Pulmonary artery endothelial cell (primary cell): ENCODE measurements around the gene PLP2. TPM values are rescaled to one million over a fixed set of nuclear protein-coding genes. Genes with fewer than 3 reads are reported as not detected.
"Not testable (repeated sequence)": the region's sequence is repeated elsewhere in the genome, so short reads cannot be mapped to it uniquely, and the experiment has no call there.

Experiments used
- DNase-seq: peaks from one replicate; pipeline ENCODE4 v3.0.0-alpha.2; 2011; ENCODE audit warnings: low read depth, low spot score
- total RNA-seq: library from RNA; depleted of rRNA; stranded (reverse); fragments of >200 nt; gene quantifications from 2 replicates; pipeline ENCODE4 v1.2.3, GENCODE V29; 2014

Gene PLP2
- total RNA-seq, 1 donor from 2014 or later = 20.7 TPM

- no peak for DNase-seq
These were observed 7.9 kb upstream of the PLP2 start for GRCh38 chrX:49163555-49164419.

- no peak for DNase-seq
These were observed 6.9 kb upstream of the PLP2 start for GRCh38 chrX:49164589-49165360.

GRCh38 chrX:49165901-49166881 is 5.5 kb upstream of the PLP2 start:
- no peak for DNase-seq

- no peak for DNase-seq
These were observed 4.6 kb upstream of the PLP2 start for GRCh38 chrX:49166914-49167739.

DNA sequence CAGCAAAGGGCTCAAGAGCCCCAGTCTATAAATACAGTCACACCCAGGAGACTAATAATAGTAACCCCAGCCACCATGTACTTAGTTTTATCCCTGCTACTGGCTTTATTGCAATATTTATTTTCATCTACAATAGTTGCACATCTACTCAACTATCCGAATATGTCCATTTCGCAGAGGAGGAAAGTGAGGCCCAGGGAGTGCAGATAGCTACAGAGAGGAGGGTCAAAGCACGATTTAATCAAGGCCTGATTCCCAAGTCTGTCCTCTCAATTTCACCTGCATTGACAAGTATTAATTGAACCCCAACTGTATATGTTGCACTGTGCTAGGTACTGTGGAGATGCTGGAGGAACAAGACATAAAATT is 4.0 kb upstream of the PLP2 start:
- no peak for DNase-seq

DNA sequence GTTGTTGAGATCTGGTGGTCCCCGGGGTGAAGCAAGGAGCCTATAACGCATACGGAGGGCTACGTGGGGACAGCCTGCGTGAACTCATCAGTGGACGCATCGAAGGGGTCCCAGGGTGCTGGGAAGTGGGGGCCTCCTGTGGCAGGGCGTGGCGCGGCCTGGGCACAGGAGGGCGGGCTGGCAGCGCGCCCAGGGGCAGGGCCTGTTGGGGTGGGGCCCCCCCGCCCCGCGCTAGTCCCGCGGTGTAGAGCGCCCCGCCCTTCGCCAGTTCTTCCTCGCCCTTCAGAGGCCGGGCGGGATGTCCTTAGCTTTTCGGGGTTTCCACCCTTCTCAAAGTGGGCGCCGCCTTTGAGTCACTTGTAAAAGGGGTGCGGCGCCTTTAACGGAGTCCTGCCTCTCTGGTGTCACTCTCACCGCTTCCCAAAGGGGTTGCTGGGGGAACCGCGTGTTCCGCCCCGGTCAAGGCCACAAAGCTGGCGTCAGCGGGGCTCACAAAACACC is 632 bp downstream of the PLP2 start:
- DNase-seq = no peak

DNA sequence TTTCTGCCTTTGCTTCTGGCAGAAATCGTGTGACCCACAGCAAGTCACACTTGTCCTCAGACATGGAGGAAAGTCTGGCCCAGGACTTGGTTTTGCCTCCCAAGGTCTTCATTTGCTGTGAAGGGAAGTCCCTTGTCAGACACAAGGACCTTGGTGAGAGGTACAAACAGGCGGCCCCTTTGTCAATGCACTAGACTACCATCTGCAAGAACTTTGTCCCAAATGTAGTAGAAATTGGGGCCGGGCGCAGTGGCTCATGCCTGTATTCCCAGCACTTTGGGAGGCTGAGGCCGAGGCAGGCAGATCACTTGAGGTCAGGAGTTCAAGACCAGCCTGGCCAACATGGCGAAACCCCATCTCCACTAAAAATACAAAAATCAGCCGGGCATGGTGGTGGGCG is 1.8 kb downstream of the PLP2 start:
- not testable (repeated sequence) for DNase-seq

DNA sequence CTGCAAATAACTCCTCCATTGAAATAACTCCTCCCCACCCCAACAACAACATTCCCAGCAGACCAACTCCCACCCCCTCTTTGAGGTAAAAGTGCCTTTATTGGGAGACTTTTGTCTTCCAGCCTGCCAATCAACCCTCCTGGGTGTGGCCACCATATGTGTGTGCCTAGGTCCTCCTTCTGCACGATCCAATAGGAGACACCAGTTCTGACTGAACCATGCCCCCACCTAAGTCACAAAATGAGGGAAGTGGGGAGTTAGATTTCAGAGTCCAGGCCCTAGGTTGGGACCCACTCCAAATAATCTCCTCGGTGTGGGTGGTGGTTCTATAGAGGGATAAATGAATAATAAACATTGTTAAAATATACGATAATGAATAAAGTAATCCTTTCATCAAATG is 3.0 kb downstream of the PLP2 start:
- no peak for DNase-seq

DNA sequence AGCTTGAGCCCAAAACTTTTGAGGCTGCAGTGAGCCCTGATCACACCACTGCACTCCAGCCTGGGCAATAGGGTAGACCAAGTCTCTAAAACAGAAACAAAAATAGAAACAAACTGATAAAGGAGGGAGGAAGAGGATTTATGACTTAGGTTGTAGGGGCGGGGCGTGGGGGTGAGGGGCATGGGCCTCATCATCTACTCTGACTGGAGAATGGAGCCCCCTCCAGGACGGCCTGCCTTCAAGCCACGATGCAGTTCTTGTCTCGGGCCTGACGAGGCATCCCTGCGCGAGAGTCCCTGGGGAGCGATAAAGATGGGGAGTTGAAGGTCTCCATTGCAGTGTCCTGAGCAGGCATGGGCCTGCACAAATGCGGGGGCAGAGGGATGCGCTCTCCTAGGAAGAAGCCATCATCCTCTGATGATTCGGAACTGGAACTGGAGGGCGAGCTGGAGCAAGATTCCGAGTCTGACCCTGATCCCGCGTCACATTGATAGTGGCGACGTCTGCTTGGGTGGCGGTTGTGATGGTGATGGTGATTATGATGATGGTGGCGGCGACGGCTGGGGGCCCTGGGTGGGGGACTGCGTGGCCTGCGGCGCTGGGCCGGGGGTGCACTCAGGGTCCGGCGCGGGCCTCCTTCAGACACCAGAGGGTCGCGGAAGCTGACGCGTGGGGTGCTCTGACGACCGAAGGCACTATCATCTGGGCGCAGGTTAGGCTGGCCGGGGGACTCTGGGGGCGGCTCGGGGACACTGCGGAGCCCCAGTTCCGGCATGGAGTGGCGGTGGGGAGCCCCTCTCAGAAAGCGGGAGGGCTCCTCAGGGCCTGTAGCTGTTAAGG is 4.0 kb downstream of the PLP2 start:
- DNase-seq = no peak

DNA sequence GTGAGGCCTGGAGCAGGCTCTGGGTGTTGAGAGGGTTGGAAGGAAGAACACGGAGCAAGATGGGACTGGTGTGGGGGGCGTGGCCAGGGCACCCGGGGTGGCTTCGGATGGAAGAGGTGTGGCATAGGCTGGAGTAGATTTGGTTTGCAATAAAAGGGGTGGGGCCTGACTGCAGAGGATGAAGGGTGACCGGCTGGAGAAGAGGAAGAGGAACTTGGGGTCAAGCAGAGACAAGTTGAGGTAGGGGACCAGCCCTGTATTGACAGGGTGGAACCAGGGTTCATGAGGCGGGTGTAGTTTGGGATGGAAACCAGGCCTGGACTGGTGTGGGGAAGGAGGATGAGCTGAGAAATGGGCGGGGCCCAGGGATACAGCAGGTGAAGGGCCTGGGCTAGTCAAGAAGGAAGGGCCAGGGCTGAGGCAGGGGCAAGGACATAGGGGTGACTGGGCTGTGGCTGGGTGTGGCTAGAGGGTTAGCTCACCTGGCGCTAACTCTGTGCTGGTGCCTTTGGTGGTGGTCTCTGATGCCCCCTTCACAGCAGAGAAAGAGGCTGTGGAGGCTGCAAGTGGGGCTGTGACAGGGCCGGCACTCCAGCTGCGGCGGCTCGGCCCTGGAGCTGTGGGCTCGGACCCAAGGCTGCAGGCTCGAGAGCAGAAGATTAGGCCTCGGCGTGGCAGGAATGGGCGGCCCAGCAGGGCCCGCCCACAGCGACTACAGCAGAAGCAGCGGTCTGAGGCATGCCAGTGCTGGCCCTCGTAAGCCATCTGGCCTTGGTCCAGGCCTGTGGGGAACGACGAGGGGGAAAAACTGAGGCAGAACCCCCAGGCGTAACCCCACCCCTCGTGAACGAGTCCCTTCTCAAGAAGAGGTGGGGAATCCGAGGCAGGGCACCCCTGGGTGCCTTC is 5.0 kb downstream of the PLP2 start:
- no peak for DNase-seq

DNA sequence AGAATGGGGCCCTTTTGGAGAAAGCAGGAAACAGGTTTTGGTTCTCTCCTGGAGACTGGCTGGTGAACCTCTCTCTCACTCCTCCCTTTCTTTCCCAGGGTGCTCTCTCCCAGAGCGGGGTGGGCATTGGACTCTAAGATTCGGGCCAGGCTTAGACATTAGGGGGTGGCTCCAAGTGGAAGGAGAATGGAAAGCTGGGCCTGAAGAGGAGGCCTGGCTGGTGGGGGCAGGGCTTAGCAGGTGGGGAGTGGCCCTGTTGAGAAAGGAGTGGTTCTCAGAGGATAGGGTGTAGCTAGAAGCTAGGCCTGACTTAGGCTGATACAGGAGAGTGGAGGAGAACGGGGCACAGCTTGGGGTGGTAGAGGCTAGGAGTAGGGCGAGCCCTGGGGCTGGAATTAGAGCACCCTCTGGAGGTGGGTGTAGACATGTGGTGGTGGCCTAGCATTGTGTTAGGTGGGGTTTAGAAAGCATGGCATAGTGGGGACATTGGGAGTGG is 5.7 kb downstream of the PLP2 start:
- no peak for DNase-seq

GRCh38 chrX:49177873-49178480 is 6.3 kb downstream of the PLP2 start:
- no peak for DNase-seq

DNA sequence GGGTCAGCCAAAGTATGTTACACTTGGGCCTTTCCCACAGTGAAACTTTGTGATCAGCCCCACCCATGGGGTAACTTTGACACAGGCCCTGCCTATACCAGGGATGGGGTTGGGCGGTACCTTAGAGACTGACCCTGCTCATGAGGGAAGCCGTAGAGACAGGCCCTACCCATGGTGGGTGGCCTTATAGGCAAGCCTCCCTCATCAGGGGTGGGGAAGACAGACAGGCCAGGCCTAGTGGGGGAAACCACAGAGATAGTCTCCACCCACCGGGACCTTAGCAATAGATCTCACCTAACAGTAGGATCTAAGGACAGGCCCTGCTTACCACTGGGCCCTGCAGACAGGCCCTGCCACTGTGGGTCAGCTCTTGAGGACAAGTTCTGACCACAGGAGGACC is 6.8 kb downstream of the PLP2 start:
- DNase-seq = no peak

DNA sequence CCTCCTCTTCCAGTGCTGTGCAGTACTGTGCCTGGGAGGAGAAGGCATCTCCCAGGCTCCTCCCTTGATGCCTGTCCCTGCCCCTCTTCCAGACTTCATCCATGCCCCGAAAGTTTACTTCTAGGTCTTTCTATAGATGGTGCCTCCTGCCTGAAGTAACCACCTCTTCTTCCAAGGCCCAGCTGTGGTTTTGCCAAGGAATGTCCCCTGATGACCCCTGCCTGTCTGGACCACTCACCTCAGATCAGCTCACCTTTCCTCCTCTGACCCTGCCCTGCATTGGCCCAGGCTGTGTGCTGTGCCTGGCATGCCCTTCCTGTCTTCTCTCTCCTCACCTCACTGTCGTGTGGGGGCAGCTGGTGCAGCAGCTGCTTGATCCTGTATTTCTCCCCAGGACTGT is 7.7 kb downstream of the PLP2 start:
- DNase-seq = no peak

DNA sequence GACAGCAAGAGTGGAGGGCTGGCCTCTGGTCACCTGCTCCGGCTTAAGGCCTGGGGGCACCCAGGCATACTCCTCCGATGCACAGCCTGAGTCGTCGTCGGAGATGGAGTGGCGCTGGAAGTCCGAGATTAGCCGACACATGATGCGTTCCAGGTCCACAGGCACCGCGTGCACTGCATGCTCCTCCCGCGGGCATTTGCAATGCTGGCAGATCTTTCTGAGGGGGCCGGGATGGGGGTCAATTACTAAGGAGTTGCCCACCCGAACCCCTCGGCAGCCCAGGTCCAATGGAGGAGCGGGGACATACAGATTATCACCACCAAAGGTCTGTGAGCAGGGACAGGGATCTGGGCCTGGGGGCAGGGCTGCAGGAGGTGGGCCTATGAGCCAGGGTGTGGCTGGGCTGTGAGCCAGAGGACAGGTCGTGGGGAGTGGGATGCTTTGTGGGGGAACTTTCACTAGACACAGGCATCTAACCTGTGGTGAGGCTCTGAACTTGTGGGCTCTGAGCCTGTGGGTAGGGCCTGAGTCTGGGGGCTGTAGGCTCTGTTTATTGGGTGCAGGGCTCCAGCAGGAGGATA is 12.1 kb downstream of the PLP2 start:
- no peak for DNase-seq

DNA sequence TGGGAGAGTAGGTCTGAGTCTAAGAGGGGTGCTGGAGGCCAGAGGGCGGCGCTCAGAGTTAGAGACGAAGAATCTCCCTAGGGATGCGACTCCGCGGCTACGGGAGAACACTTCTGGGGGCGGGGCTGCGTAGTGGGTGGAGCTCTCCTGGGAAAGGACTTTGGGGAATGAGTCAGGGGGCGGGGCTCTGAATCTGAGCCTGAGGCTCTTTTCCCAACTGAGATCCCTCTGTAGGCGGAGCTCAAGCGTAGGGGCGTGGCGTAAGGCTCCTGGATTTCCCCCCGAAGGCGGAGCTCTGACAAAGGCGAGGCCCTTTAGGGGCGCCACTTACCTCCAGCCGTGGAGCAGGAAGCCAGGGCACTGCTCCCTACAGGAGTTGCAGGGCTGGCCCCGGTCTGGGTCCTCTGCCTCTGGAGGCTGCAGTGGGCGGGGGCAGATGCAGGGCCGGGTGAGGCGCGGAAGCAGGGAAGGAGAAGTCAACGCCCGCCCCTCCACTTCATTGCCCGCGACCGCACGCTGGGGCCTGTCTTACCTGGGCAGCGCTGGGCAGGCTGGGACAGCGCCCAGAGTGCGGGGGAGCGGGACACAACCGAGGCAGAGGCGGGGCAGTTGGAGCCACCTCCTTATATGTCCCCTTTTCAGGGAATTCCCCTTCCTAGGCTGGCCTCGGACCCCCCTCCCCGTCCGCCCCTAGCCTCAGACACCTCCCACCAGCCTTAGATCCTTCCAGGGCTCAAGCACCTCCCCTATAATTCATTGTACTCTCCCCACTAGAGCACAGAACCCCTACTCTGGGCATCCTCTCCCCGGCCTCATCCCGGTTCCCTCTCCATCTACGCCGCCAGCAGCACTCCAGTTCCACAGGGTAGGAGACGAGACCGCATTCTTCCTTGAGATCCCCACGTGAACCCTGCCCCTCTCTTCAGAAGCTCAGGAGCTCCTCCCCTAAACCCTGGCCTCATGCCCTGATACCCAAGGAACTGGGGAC is 12.9 kb downstream of the PLP2 start:
- DNase-seq = no peak
